ENCODE results near the gene GAB2. TPM values are rescaled to one million over a fixed set of nuclear protein-coding genes. Genes with fewer than 3 reads are reported as not detected.

The GAB2 gene
- total and polyA plus RNA-seq, 2 of the 4 experiments (the other 2 are of a cell fraction), result 3.3 to 5.9 TPM

GRCh38 chr11:78451371-78452150 lies 33.9 kb upstream of the GAB2 start:
- no peak overlapping the region for H4K91ac ChIP-seq (ENCODE audit: insufficient read depth, low read depth, low read length)
- no peaks in the 10 kb centered on the region for H4K20me1 ChIP-seq (ENCODE audit: insufficient read depth, low read length)
- no peak overlapping the region for H2BK120ac ChIP-seq (ENCODE audit: low read depth, low read length)
- H3K9ac ChIP-seq (ENCODE audit: low read depth, low read length), result no peak overlapping the region
- H2BK5ac ChIP-seq (ENCODE audit: low read depth, low read length, poor library complexity, severe bottlenecking), result no peak overlapping the region
- H4K8ac ChIP-seq (ENCODE audit: low read depth in 2 of 2, low read length in 2 of 2), result no peak overlapping the region
- H4K5ac ChIP-seq (ENCODE audit: low read depth, low read length), result no peak overlapping the region
- DNase-seq (no peak), ATAC-seq (ENCODE audit: low read depth) (no peak)
- H2AFZ ChIP-seq (replicated peaks; ENCODE audit: low read length, poor library complexity), result no peak overlapping the region
- no peaks in the 10 kb centered on the region for H3K9me1 ChIP-seq (ENCODE audit: insufficient read depth, low read length)
- H3K79me1 ChIP-seq (ENCODE audit: low read depth in 1 of 2, low read length in 2 of 2), result no peaks in the 10 kb centered on the region
- POLR2A ChIA-PET (ENCODE audit: unreplicated experiment), result no interaction called here
- no peak overlapping the region for H3K4ac ChIP-seq (ENCODE audit: low read depth, low read length)
- no peaks in the 10 kb centered on the region for H3K36me3 ChIP-seq (ENCODE audit: control insufficient read depth, insufficient read depth, low read length)
- WGBS, 2 experiments (ENCODE audit: extremely low coverage in 2 of 2, insufficient read length in 1 of 2), result 90% methylated on average over 4 of the region's 5 CpGs; no CpG with 5 or more reads in 1 of the 2 experiments
- H3K18ac ChIP-seq (ENCODE audit: low read depth, low read length), result no peak overlapping the region
- in situ Hi-C loops (cut with MboI; ENCODE audit: low sequenced_read_pairs), result no loop called here
- no peak overlapping the region for H2BK20ac ChIP-seq (ENCODE audit: low read depth, low read length)
- no peak overlapping the region for H2AK5ac ChIP-seq (ENCODE audit: low read depth, low read length)
- H3K27me3 ChIP-seq (ENCODE audit: control insufficient read depth, insufficient read depth, low read length), result no peaks in the 10 kb centered on the region
- no peak for TF ChIP-seq ELK1 (IDR thresholded peaks at IDR 0.05; ENCODE audit: borderline replicate concordance, low read depth, low read length)
- no peak for TF ChIP-seq FOS (IDR thresholded peaks at IDR 0.05; ENCODE audit: low read depth, low read length)
- no peak for TF ChIP-seq RCOR1 (IDR thresholded peaks at IDR 0.05; ENCODE audit: insufficient replicate concordance, low read length)
- no peaks in the 10 kb centered on the region; the same call in 1 of the 2 replicates for H3K4me1 ChIP-seq (ENCODE audit: control insufficient read depth, insufficient read depth, low read length)
- no peak overlapping the region for H3K4me2 ChIP-seq (ENCODE audit: low read depth, low read length)
- H2AK9ac ChIP-seq (replicated peaks; ENCODE audit: low read depth, low read length, poor library complexity), result no peak overlapping the region
- H3K56ac ChIP-seq (ENCODE audit: extremely low read depth, insufficient read depth, low read length), result no peak overlapping the region
- H3K27ac ChIP-seq (ENCODE audit: insufficient read depth, low read length), result no peak overlapping the region
- H3K9me3 ChIP-seq (ENCODE audit: control insufficient read depth, insufficient read depth, low read length), result no peaks in the 10 kb centered on the region
- no peak overlapping the region for H3K23ac ChIP-seq (ENCODE audit: low read depth, low read length)
- no peak overlapping the region for H3K14ac ChIP-seq (replicated peaks; ENCODE audit: low read depth, low read length)
- CTCF ChIA-PET, result interaction anchor here (0.6 to 0.9 kb wide), 2 partner anchors 11 to 227 kb away, joined by 3 to 5 read pairs; no protein-coding TSS in a partner anchor
- BruUV-seq (replicated peaks), result no TSS peak
- H3K4me3 ChIP-seq (ENCODE audit: insufficient read depth, low read depth, low read length), result no peak overlapping the region
- H2BK15ac ChIP-seq (ENCODE audit: low read depth, low read length), result peak overlapping the region; percentile 62; the same call in 1 of the 3 replicates
- dilution Hi-C loops (cut with HindIII; ENCODE audit: low sequenced_read_pairs, unreplicated experiment), result no loop called here
- intact Hi-C loops (cut with micrococcal nuclease), result no loop called here

Data from IMR-90 (cell line).